OCI-LY7 (cell line): ENCODE data around the gene KAT6B.

ENCODE experiments used
- CTCF ChIP-seq: fragments of 200-600 bp; sonication (generic); conservative IDR thresholded peaks from 2 replicates; pipeline ENCODE4 v1.5.1; 2014; ENCODE audit warnings: mild to moderate bottlenecking, antibody characterized with exemption, low read length, moderate library complexity, mixed read lengths
- EZH2phosphoT487 ChIP-seq: fragments of 200-600 bp; sonication (generic); IDR thresholded peaks from 2 replicates; pipeline ENCODE4 v1.6.1; 2018; ENCODE audit warnings: low read depth, borderline replicate concordance, mild to moderate bottlenecking, mixed run types, antibody characterized with exemption, low read length, moderate library complexity, mixed read lengths

DNA sequence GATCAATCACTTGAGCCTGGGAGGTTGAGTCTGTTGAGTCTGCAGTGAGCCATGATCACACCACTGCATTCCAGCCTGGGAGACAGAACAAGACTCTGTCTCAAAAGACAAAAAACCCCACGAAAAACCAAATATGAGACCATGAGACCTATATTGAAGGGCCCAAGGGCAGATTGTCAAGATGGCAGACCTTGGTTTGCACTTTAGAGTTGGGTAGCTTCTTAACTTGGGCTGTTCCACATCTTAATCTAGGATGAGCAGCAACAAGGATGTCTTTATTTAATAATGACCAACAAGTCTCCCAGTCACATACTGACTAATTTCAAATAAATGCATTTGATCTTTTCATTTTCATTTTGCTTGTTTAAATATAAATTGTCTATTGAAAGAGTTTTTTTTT, 43.8 kb downstream of the KAT6B start:
- TF ChIP-seq CTCF (no peak), EZH2phosphoT487 (no peak)
